GM18499 (cell line): ENCODE measurements around the gene FOXL1.

ENCODE experiments used
- ATAC-seq: cut with Tn5 transposase; IDR thresholded peaks from one replicate; pipeline ENCODE4 v1.9.1; 2021; ENCODE audit warnings: moderate number of reproducible peaks; ENCODE audit not compliant: insufficient read depth, unreplicated experiment

Gene FOXL1

GRCh38 chr16:86547286-86547685 is 31.1 kb upstream of the FOXL1 start:
- no peak for ATAC-seq

- no peak for ATAC-seq
These were observed 29.1 kb upstream of the FOXL1 start for GRCh38 chr16:86549076-86549892.

- ATAC-seq, result no peak
These were observed 28.5 kb upstream of the FOXL1 start for GRCh38 chr16:86549893-86550190.

GRCh38 chr16:86550281-86550680 is 28.1 kb upstream of the FOXL1 start:
- no peak for ATAC-seq

DNA sequence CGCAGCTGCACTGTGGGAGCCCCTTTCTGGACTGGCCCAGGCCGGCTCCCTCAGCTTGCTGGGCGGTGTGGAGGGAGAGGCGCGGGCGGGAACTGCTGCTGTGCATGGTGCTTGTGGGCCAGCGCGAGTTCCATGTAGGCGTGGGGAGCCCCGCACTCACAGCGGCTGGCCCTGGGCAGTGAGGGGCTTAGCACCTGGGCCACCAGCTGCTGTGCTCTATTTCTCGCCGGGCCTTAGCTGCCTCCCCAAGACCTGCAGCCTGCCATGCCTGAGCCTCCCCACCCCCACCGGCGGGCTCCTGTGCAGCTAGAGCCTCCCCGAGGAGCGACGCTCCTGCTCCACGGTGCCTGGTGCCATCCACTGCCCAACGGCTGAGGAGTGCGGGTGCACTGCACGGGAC is 25.0 kb upstream of the FOXL1 start:
- no peak for ATAC-seq

DNA sequence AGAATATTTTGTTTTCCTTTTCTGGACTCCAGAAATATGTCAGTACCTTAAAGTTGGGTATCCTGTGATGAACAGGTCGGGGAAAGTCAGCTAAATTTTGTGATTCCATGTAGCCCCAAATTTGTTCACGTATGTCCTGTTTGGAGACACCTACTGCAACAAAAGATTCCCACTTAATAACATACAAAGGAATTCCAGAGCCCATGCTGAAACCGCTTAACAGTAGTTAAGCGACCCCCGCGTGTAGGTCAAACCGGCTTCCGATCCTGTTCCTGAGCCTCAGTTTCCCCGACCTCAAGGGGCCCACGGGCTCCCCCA is 23.8 kb upstream of the FOXL1 start:
- ATAC-seq, result no peak

- peak; percentile 55 for ATAC-seq
These were observed 23.2 kb upstream of the FOXL1 start, which contains the start of gene MTHFSD for GRCh38 chr16:86554917-86555703. MTHFSD (minus strand) TSS chr16:86555235; CDS start chr16:86555184, 51 bp downstream.

DNA sequence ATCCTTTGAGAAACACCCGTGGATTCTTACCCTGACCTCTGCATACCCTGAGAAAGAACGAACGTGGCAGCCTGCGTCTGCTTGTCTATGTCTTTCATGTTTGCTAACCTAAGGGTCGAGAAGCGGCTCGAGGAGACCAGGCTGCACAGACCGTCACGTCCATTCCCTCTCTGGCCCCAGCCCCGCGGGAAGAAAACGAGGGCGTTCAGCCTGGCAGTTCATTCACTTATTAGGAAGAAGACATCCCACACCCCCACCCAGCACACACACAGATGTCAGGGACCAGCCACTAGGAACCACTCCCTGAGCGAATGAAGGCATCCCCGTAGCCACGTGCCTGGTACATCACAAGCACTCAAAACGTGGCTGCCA is 22.7 kb upstream of the FOXL1 start:
- ATAC-seq, result no peak

DNA sequence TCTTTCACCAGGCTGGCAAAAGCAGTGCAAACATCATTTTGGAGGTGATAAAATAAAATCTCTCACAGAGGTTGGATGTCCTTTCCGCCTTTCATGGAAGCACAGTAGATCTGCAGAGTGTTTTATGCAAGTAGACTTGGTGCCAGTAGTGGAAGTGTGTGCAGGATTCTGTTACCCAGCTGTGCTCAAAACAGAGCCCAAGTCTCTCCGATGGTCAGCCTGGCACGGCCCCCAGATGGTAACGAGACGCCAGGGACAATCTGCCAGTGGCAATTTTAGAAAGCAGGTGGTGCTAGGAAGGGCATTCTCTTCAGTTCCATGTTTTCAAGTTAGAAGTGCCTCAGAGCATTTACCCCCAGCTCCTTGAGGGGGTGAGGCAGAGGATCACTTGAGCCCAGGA is 21.8 kb upstream of the FOXL1 start:
- ATAC-seq, result no peak

DNA sequence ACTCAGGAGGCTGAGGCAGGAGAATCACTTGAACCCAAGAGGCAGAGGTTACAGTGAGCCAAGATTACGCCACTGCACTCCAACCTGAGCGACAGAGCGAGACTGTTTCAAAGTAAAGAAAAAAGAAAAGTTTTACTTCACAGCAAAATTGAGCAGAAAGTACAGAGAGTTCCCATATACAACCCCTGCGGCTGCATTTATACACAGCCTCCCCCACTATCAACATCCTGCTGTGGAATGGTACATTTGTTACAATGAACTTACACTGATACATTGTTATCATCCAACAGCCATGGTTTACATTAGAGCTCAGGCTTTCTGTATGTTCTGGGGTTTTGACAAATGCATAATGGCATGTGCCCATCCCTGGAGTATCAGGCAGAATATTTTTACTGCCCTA is 20.8 kb upstream of the FOXL1 start:
- no peak for ATAC-seq

DNA sequence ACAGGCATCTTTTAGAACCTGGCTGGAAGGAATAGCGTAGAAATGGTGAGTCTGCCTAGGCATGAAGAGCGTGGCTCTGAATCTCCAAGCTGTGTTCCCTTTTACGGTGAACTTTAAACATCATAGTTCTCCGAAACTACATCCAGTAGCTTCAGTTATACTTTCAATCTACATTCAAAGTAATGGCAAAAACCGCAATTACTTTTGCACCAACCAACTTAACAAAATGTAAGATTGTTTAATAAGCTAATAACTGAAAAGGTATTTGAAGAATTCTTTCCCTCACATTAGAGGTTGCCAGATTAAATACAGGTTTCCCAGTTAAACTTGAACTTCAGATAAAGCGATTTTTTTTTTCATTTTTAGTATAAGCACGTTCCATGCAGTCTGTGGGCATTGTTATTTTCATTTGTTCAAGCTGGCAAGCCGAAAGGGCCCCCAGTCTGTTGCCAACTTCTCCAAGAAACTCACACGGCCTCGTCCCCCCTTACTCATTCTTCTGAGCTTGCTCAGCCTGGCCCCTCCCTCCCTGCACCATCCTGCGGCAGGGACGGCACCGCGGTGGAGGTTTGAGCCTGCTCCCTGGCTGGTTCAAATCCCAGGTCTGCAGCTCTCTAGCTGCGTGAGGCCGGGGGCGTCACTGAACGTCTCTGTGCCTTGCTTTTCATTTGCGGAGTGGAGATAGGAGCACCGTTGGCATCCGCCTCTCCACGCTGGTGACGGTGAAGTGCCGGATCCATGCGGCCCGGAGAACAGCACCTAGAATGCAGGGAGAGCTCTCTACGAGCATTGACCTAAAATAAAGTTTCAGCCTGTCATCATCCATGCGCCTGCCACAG is 19.8 kb upstream of the FOXL1 start:
- no peak for ATAC-seq

DNA sequence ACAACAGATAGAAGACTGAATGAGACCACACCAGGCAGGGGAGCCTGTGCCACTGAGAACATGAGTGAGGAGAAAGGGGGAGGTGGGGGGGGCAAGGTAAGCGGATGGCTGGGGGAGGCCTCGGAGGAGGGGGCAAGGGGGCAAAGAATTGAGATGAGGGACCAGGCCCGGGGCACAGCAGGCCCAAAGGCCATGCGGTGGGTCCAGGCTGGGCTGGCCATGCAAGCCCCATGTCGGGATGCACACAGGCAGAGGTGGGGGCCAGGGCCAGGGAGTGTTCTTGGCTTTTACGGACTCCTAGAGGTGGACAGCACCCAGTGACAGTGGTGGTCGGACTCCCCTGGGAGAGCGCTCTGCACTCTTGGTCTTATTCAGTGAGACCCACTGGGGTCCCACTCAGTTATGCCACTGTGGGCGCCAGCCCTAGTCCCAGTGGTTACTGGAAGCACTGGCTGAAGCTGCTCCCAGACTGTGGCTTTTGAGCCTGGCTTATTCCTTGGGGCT is 18.5 kb upstream of the FOXL1 start:
- ATAC-seq, result no peak

GRCh38 chr16:86562356-86562755 is 16.0 kb upstream of the FOXL1 start:
- ATAC-seq, result no peak

DNA sequence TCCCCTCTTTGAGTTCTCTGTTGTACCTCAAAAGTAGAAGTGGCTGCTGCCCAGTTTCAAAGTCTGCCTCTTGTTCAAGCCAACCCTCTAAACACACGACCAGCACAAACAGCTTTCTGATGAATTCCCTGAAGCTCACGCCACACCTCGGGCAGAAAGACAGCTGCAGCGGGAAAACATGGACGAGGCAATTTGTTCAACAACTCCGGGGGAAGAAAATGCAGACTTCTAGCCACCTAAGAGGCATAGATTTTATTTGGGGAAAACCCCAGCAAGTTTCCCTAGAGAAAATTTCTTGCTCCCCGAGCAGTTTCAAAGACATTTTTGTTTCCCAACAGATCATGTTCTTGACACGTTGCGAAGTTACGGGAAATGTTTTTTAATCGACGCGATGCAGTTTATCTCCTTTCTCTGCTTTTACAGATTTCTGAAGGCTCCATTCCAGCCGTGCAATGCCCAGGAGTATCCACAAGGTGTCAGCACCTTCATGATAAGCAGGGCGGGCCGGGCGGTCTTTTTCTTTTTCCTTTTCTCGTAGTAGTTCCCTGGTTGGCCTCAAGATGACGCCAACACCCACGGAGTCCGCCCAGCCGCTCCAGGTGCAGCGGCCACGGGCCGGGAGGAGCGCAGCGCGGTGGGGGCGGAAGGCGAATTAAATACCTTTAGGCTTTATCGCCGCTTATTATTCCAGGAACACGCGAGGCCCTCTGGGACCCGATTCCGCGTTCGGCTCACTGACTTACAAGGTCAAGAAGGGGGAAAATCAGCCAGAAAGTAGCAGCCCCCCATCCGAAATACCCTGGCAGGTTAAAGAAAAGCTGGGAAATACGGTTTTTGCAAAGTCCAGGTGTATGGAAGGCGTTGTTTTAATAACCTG is 14.6 kb upstream of the FOXL1 start:
- ATAC-seq, result no peak

GRCh38 chr16:86565181-86565631 is 13.1 kb upstream of the FOXL1 start:
- no peak for ATAC-seq

- ATAC-seq, result no peak
These were observed 12.5 kb upstream of the FOXL1 start for GRCh38 chr16:86565644-86566511.

GRCh38 chr16:86566601-86566965 is 11.8 kb upstream of the FOXL1 start, which contains the start of gene FOXC2:
FOXC2 (plus strand) TSS chr16:86566829; CDS start chr16:86567336, 507 bp downstream.
- no peak for ATAC-seq

- no peak for ATAC-seq
These were observed 11.2 kb upstream of the FOXL1 start for GRCh38 chr16:86566966-86567700.
